ENCODE measurements around the gene HSPA12A.

DNA sequence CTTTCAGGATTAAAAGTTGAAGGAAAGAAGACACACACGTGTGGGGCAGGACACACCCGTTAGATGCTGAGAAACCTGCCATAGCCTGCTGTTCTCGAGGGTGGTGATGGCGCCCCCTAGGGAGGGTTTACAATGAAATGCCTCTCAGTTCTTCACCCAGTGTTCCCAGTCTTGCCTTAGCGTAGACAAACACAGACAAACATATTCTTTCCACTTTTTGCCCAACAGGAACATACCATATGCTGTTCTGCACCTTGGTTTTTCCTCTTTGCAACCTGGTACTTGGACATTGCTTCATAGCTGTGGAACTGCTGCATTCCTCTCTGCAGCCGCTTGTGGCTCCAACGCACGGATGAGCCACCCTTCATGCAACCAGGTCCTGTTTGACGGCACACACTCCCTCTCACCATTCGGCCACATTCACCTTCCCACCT lies 23.3 kb upstream of the HSPA12A start:
- TF ChIP-seq GATA2 (IDR thresholded peaks at IDR 0.05; ENCODE audit: low read depth, low read length) (no peak), GATA3 (IDR thresholded peaks at IDR 0.05; ENCODE audit: low read depth, low read length) (no peak)

Data from SH-SY5Y (cell line).